ENCODE measurements around the gene GOLGA6B.
"Not testable (repeated sequence)": the region's sequence is repeated elsewhere in the genome, so short reads cannot be mapped to it uniquely, and the experiment has no call there.

GOLGA6B gene

GRCh38 chr15:72669803-72670202, 15.3 kb downstream of the GOLGA6B start:
- not testable (repeated sequence) for DNase-seq

- DNase-seq = peak; percentile 84
Observed at GRCh38 chr15:72670656-72671352, 16.3 kb downstream of the GOLGA6B start.

- no peak for DNase-seq
Observed at GRCh38 chr15:72671525-72671924, 17.0 kb downstream of the GOLGA6B start.

DNA sequence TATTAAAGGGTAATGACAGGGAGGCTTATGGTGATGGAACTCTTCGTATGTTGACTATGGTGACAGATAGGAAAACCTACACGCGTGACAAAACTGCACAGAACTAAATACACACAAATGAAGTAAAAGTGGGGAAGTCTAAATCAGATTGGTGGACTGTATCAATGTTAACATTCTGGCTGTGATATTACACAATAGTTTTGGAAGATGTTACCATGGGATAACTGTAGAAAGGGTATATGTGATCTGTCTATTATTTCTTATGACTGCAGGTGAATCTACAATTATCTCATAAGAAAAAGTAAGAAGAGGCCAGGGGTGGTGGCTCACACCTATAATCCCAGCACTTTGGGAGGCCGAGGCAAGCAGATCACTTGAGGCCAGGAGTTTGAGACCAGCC, 22.3 kb downstream of the GOLGA6B start:
- no peak for DNase-seq

GRCh38 chr15:72680931-72681330, 26.4 kb downstream of the GOLGA6B start:
- DNase-seq = no peak

DNA sequence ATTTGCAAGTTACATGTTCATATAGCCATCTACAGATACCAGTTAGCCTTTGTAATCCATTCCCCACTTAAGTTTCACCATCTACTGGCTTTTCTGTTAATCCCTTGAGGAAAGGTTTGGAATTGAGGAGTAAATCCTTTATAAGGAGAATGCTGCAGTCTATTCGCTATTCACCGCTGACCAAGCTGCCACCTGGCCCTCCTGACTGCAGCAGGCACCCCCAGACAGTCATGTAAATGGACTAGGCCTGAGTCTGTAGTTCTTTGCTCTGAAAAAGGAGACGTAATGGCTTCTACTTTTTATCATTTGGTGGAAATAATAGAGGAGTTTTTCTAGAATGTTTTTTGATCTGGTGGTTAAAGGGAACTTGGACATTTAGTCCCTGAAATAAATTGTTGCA, 28.3 kb downstream of the GOLGA6B start:
- no peak for DNase-seq

- no peak for DNase-seq
Observed at GRCh38 chr15:72685301-72685924, 30.9 kb downstream of the GOLGA6B start.

- DNase-seq = peak; percentile 96
Observed at GRCh38 chr15:72685925-72686794, 31.7 kb downstream of the GOLGA6B start, which contains the start of the genes BBS4 and HIGD2B. Gene BBS4 (plus strand): TSS chr15:72686207. CDS start chr15:72686228, 21 bp downstream. Gene HIGD2B (minus strand): TSS chr15:72686182. CDS start chr15:72676374, 9,808 bp downstream.

DNA sequence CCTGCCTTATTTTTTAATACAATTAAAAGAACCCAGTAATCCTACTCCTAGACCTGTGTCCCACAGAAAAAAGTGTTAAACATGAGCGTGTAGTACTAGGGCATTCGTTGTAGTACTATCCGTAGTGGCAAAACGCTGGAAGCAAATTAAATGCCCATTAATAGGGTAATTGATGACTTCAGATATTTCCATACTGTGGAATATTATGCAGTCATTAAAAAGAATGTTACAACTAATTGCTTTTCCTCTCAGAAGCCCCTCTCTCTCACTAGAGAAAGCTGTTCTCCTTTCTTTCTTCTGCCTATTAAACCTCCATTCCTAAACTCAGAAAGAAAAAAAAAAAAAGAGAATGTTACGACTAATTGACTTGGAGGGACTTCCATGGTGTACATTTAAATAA, 34.2 kb downstream of the GOLGA6B start:
- no peak for DNase-seq

DNA sequence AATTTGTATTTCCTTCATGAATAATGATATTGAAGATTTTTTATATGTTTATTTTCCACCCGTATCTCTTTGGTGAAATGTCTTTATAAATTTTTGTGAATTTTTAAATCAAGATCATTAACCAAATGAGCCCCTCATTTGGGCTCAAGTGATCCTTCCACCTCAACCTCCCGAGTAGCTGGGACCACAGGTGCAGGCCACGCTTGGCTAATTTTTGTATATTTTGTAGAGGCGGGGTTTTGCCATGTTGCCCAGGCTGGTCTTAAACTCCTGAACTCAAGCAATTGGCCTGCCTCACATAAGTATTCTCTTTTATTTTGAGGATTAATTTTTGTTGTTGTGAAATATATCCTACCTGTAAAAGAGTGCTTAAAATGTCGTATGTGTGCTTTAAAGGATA, 36.4 kb downstream of the GOLGA6B start:
- DNase-seq = no peak

GRCh38 chr15:72698938-72699337, 44.4 kb downstream of the GOLGA6B start:
- DNase-seq = no peak

GRCh38 chr15:72700076-72700475, 45.6 kb downstream of the GOLGA6B start:
- DNase-seq = no peak

GRCh38 chr15:72706266-72706665, 51.8 kb downstream of the GOLGA6B start:
- no peak for DNase-seq

DNA sequence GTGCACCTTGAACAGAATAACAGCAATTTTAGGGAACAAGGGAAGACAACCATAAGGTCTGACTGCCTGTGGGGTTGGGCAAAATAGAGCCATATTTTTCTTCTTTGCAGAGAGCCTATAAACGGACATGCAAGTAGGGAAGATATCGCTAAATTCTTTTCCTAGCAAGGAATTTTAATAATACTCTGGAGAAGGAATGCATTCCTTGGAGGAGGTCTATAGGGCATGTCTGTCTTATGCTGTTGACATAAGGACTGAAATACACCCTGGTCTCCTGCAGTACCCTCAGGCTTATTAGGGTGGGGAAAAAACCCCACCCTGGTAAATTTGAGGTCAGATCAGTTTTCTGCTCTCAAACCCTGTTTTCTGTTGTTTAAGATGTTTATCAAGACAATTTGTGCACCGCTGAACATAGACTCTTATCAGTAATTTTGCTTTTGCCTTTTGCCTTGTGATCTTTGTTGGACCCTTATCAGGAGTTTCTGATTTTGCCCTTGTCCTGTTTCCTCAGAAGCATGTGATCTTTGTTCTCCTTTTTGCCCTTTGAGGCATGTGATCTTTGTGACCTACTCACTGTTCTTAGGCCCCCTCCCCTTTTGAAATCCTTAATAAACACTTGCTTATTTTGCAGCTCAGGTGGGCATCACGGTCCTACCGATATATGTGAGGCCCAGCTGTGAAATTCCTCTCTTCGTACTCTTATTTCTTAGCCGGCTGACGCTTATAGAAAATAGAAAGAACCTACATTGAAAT, 54.2 kb downstream of the GOLGA6B start:
- not testable (repeated sequence) for DNase-seq
